ENCODE results near the gene PSTK.

Gene PSTK

DNA sequence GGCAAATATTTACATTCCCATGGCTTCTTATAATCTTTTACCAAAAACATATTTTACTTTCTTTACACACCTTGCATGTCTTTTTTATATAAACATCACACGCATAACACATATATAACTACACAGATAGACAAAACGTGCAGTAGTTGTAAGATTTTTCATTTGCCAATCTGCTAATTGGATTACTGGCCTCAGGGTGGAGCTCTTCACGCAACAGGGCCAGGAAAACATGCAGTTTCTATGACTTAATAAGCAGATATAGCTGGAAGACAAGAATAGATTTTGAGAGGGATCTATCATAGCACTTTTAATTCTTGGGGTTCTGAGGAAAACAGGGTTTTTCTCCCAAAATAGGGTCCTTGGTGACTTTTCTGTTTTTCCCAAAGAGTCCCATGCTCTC, 41.3 kb downstream of the PSTK start:
- DNase-seq, result no peak

DNA sequence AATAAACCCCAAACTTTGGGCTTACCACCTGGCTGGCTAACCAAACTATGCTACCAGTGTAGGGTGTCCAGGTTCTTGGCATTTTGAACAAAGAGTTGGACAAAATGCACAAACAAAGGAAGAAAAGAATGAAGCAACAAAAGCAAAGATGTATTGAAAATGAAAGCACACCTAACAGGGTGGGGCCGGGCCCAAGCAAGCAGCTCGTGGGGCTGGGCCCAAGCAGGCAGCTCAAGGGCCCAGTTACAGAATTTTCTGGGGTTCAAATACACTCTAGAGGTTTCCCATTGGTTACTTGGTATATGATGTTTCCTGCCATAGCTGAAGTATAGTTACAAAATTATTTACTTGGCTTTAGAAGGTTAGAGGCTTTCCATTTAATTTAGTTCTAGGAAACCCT, 44.3 kb downstream of the PSTK start:
- no peak for DNase-seq

DNA sequence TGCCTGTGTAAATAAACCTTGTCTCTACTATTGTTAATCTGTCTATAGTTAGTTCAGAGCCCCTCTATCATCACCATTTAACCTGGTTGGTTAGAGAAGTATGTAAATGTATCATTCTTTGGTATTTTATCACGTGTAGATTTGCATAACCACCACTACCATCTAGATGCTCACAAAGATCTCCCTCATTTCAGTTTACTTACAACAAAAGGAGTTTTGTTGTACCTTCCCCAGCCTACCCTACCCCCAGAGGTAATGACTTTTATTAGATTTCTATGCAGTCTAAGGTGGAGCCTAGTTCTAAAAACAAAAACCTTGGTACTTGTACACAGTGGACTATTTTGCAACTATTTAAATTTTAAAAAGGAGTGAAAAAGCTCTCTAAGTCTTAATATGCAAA, 46.1 kb downstream of the PSTK start:
- no peak for DNase-seq

DNA sequence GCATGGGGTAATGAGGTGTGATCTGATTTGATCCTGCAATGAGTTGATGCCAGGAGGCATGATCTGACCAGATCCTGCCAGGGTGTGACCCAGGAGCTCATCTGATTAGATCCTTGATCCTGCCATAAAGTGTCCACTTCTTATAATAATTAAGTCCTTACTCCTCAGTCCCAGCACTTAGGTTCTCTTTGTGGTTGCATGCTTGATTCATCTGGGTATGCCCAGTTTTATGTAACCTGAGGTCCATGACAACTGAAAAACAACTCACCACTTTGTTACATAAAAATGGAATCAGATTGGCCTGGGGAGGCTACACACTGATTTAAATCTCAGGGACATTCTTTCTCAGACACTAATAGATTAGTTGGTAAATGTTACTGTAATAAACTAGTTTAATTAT, 47.7 kb downstream of the PSTK start:
- no peak for DNase-seq

DNA sequence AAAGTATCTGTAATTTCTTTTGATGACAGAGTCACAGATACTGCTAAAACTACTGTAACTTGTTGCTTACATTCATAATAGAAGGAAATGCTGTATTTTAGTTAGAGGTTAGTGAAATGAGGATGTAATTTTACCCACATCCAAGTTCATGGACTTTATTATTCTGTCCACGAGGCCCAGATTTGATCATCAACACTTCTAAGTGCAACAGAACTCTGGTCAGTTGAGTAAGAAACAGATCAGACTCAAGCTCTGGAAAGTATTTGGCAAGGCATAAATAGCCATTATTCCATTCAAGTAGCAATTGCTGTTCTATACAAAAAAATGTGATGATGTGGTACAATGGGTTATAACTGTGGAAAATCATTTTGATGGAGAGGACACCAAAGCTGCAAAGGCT, 50.9 kb downstream of the PSTK start:
- no peak for DNase-seq

DNA sequence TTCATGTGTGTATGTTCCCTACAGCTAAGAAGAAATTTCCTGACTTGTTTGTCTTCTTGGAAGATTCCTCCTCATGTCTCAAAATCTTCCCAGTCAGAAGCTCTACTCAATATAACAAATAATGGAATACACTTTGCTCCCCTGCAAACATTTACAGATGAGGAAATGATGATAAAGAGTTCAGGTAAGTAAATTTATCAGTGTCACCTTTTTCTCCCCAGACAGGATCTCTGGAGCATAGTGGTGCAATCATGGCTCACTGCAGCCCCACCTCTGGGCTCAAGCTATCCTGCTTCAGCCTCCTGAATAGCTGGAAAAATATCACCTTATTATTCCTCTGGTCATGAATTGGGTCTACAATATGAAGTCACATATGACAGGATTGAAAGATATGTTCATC, 54.1 kb downstream of the PSTK start:
- DNase-seq, result no peak

DNA sequence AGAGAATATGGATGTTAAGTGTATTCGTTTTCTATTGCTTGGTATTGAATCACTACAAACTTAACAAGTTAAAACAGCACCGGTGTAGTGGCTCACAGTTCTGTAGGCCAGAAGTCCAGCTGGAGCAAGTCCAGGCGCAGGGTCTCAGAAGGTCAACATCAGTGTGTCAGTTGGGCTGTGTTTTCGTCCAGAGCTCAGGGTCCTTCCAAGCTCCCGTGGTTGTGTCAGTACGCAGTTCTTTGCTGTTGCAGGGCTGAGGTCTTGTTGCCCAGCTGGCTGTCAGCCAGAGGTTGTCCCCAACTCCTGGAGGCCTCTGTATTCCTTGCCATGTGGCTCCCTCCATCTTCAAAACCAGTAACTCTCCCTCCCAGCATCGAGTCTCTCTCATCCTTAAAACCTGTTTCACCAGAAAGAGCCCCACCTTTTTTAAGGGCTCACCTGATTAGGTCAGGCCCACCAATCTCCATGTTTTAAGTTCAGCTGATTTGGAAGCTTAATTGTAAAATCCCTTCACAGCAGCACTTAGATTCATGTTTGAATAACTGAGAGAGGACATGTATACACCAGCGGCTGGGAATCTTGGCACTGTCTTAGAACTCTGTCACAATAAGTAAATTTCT, 55.4 kb downstream of the PSTK start:
- DNase-seq, result no peak

DNA sequence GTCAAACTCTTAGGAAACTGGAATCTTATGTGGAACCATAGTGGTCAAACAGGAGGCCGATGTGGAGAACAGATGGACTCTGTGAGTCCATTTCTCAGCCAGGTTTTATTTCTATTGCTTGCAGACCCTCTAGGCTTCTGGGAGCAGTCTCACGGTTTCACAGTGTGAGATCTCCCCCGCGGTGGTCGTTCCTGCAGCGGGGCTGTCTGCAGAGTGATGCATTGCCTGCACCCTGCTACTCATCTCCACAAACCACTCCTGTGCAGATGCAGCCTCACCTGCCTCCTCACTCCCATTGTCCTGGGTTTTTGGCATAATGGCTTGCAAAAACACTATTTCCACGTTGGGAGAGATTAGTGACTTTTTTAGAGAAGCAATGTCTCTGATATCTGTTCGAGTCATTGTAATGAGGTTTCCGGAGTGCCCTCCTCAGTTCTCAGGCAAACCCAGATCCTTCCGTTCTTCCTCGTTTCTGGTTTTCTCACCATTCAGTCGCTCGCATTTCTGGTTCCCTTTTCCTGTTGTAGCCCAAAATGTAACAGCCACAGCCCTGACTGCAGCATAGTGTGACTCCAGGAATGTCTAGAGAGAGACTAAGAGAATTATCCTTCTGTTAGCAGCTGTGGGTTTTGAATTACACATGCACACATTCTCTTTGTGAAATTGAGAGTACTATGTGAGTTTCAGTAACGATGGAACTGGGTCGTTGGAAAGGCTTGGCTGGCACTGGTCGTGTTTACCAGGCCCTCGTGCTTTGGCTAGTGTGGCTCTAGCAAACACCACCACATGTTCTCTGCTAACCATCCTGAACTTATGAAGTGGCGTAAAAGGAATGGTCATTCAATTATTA, 58.8 kb downstream of the PSTK start:
- DNase-seq, result no peak

DNA sequence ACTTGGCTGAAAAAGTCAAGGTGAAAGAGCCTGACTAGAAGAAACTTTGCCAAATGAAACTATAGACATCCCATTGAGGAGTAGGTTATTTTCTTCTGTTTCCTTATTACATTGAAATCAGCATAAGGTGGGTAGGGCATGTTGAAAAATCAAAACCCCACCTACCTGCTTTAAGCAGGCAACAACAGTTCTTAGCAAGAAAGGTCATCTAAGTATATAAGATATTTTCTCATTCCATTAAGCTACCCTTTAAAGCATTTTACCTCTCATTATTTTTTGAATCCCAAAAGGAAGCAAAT, 59.4 kb downstream of the PSTK start:
- DNase-seq, result no peak

Data from NCI-H2029 treated with DMSO at 0.1 percent for 48 hours (cell line).